ENCODE measurements around the gene ZPR1.

DNA sequence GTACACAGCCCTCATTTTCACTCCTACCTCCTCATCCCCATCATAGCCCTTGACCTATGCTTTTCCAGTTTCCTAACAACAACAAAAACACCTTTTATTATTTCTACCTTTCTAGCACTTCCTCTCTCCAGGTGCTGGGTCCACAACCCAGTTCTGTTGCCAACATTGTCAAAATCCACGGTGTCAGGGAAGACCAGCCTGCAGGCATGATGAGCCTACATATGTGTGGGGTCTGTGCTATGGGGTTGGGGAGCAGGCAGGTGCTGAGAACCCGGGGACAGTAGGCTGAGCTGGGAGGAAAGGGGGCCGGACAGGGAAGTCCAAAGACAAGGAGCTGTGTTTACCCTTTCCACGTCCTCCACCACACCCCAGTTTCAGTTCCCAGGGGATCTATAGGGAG is 711 bp upstream of the ZPR1 start:
- TF ChIP-seq, protein P1, sequence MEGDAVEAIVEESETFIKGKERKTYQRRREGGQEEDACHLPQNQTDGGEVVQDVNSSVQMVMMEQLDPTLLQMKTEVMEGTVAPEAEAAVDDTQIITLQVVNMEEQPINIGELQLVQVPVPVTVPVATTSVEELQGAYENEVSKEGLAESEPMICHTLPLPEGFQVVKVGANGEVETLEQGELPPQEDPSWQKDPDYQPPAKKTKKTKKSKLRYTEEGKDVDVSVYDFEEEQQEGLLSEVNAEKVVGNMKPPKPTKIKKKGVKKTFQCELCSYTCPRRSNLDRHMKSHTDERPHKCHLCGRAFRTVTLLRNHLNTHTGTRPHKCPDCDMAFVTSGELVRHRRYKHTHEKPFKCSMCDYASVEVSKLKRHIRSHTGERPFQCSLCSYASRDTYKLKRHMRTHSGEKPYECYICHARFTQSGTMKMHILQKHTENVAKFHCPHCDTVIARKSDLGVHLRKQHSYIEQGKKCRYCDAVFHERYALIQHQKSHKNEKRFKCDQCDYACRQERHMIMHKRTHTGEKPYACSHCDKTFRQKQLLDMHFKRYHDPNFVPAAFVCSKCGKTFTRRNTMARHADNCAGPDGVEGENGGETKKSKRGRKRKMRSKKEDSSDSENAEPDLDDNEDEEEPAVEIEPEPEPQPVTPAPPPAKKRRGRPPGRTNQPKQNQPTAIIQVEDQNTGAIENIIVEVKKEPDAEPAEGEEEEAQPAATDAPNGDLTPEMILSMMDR (conservative IDR thresholded peaks at IDR 0.05; ENCODE audit: low read depth, low read length) = no peak
- TF ChIP-seq EZH2phosphoT487 (IDR thresholded peaks at IDR 0.05; ENCODE audit: borderline replicate concordance, low read length) = no peak

All from PC-3 (cell line).